ENCODE data around the gene CIC. TPM values are rescaled to one million over a fixed set of nuclear protein-coding genes. Genes with fewer than 3 reads are reported as not detected.

CIC gene
- total and polyA plus RNA-seq, 2 of the 13 experiments (the other 11 are each of a cell fraction or from before 2014, with no cell fraction given), result 5.9 to 8.0 TPM

- no peak for TF ChIP-seq RERE (CRISPR knock-in tag; IDR thresholded peaks at IDR 0.05; ENCODE audit: low read depth)
- TF ChIP-seq SRSF4 (IDR thresholded peaks at IDR 0.05; ENCODE audit: low read depth, low read length, poor library complexity, severe bottlenecking), result no peak
- no peak for TF ChIP-seq ZNF280B (CRISPR knock-in tag; IDR thresholded peaks at IDR 0.05; ENCODE audit: borderline replicate concordance)
- TF ChIP-seq AGO1 (IDR thresholded peaks at IDR 0.05; ENCODE audit: low read depth, low read length, poor library complexity, severe bottlenecking), result no peak
- TF ChIP-seq IKZF1 (IDR thresholded peaks at IDR 0.05), result no peak
- TF ChIP-seq GLMP (CRISPR knock-in tag; IDR thresholded peaks at IDR 0.05; ENCODE audit: borderline replicate concordance), result no peak
- TF ChIP-seq RELA (CRISPR knock-in tag; IDR thresholded peaks at IDR 0.05), result no peak
- TF ChIP-seq SRF (IDR thresholded peaks at IDR 0.05; ENCODE audit: low read depth, low read length), result no peak
- no peak for TF ChIP-seq ZNF75D (CRISPR knock-in tag; IDR thresholded peaks at IDR 0.05; ENCODE audit: borderline replicate concordance)
- TF ChIP-seq ZNF276 (CRISPR knock-in tag; IDR thresholded peaks at IDR 0.05; ENCODE audit: low read depth), result no peak
- TF ChIP-seq ZNF569 (CRISPR knock-in tag; IDR thresholded peaks at IDR 0.05; ENCODE audit: borderline replicate concordance), result no peak
- TF ChIP-seq HMGA1 (CRISPR knock-in tag; conservative IDR thresholded peaks at IDR 0.05), result no peak
- no peak for TF ChIP-seq TBX2 (CRISPR knock-in tag; IDR thresholded peaks at IDR 0.05; ENCODE audit: borderline replicate concordance)
- no peak for TF ChIP-seq ZNF136 (CRISPR knock-in tag; IDR thresholded peaks at IDR 0.05; ENCODE audit: low read depth)
- TF ChIP-seq JDP2 (CRISPR knock-in tag; IDR thresholded peaks at IDR 0.05; ENCODE audit: borderline replicate concordance), result no peak
- TF ChIP-seq ZNF674 (CRISPR knock-in tag; IDR thresholded peaks at IDR 0.05; ENCODE audit: low read depth), result no peak
- TF ChIP-seq CREBL2 (CRISPR knock-in tag; IDR thresholded peaks at IDR 0.05; ENCODE audit: borderline replicate concordance), result no peak
These were observed 47.5 kb downstream of the CIC start (continued) for GRCh38 chr19:42316223-42317211.
